Measurements from ENCODE around the gene BAIAP2L1.

GRCh38 chr7:98309566-98309965 lies 91.3 kb downstream of the BAIAP2L1 start:
- TF ChIP-seq CTCF (IDR thresholded peaks at IDR 0.05), result no peak
- no peak for TF ChIP-seq POLR2A (IDR thresholded peaks at IDR 0.05)
